HL-60 (cell line): ENCODE data around the gene KLHL18.
"Not testable (repeated sequence)": the region's sequence is repeated elsewhere in the genome, so short reads cannot be mapped to it uniquely, and the experiment has no call there.

Experiments
- CTCF ChIP-seq: IDR thresholded peaks from one replicate; pipeline ENCODE4 v1.5.1; 2011; ENCODE audit warnings: low read length, control low read depth, inconsistent platforms; ENCODE audit not compliant: insufficient read depth
- POLR2AphosphoS5 ChIP-seq: IDR thresholded peaks from 2 replicates; pipeline ENCODE4 v1.6.1; 2012; ENCODE audit warnings: low read depth
- TF ChIP-seq, protein P1 (sequence below): IDR thresholded peaks from 2 replicates; pipeline ENCODE4 v1.6.1; 2012; ENCODE audit warnings: low read depth; ENCODE audit not compliant: insufficient replicate concordance

DNA sequence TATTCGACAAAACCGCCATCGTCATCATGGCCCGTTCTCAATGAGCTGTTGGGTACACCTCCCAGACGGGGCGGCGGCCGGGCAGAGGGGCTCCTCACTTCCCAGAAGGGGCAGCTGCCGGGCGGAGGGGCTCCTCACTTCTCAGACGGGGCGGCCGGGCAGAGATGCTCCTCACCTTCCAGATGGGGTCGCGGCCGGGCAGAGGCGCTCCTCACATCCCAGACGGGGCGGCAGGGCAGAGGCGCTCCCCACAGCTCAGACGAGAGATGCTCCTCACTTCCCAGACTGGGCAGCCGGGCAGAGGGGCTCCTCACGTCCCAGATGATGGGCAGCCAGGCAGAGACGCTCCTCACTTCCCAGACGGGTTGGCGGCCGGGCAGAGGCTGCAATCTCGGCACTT, 26.5 kb downstream of the KLHL18 start:
- not testable (repeated sequence) for TF ChIP-seq CTCF, POLR2AphosphoS5
- TF ChIP-seq, protein P1, sequence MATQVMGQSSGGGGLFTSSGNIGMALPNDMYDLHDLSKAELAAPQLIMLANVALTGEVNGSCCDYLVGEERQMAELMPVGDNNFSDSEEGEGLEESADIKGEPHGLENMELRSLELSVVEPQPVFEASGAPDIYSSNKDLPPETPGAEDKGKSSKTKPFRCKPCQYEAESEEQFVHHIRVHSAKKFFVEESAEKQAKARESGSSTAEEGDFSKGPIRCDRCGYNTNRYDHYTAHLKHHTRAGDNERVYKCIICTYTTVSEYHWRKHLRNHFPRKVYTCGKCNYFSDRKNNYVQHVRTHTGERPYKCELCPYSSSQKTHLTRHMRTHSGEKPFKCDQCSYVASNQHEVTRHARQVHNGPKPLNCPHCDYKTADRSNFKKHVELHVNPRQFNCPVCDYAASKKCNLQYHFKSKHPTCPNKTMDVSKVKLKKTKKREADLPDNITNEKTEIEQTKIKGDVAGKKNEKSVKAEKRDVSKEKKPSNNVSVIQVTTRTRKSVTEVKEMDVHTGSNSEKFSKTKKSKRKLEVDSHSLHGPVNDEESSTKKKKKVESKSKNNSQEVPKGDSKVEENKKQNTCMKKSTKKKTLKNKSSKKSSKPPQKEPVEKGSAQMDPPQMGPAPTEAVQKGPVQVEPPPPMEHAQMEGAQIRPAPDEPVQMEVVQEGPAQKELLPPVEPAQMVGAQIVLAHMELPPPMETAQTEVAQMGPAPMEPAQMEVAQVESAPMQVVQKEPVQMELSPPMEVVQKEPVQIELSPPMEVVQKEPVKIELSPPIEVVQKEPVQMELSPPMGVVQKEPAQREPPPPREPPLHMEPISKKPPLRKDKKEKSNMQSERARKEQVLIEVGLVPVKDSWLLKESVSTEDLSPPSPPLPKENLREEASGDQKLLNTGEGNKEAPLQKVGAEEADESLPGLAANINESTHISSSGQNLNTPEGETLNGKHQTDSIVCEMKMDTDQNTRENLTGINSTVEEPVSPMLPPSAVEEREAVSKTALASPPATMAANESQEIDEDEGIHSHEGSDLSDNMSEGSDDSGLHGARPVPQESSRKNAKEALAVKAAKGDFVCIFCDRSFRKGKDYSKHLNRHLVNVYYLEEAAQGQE: not testable (repeated sequence)
